B cell (primary cell): ENCODE data around the gene ROPN1.

Experiments
- CTCF ChIP-seq: fragments of 200-600 bp; IDR thresholded peaks from one replicate; pipeline ENCODE4 v1.8.0; 2022; ENCODE audit warnings: antibody characterized with exemption, mild to moderate bottlenecking
- EZH2 ChIP-seq: IDR thresholded peaks from 2 replicates; pipeline ENCODE4 v1.6.1; 2012; ENCODE audit warnings: borderline replicate concordance, low read depth, mild to moderate bottlenecking, moderate library complexity, low read length; ENCODE audit not compliant: insufficient read depth, poor library complexity, severe bottlenecking

- TF ChIP-seq EZH2 (no peak), CTCF (no peak)
Measured at GRCh38 chr3:123920383-123920782, 71.5 kb downstream of the ROPN1 start.
